Renal cortex interstitium (tissue), 15 donors: Measurements from ENCODE around the gene ARHGAP35. TPM values are rescaled to one million over a fixed set of nuclear protein-coding genes. Genes with fewer than 3 reads are reported as not detected.
A peak's percentile ranks its signal among the peaks of the same experiment; 100 is the strongest.
"Not testable (repeated sequence)": the region's sequence is repeated elsewhere in the genome, so short reads cannot be mapped to it uniquely, and the experiment has no call there.

Experiments
- DNase-seq, 11 donors: peaks; one replicate each; pipeline ENCODE4 v3.0.0-alpha.2; 2013; ENCODE audit warnings: low read depth in 9 of 11, low spot score in 4 of 11; ENCODE audit errors: extremely low read depth in 1 of 11
- long read RNA-seq, 16 experiments: transcript quantifications; one replicate each; lab custom pipeline, GENCODE V29; 2026
- polyA plus RNA-seq, 3 donors: library from polyadenylated mRNA; unstranded; fragments of 120-200 nt; gene quantifications; one replicate each; pipeline ENCODE4 v1.2.1, GENCODE V29; 2013; ENCODE audit not compliant: insufficient read length in 3 of 3

The ARHGAP35 gene
- polyA plus RNA-seq = 10 to 100 TPM; 47.6 to 54.5 (median 49.3) TPM
- long read RNA-seq, donor 1, full-length matches to known transcripts = 10 of 10 reads
- long read RNA-seq, donor 1, partial matches to known transcripts = 0 of 10 reads
- long read RNA-seq, donor 1, other reads (novel, unspliced or antisense) = 0 of 10 reads
- long read RNA-seq, donor 2, full-length matches to known transcripts = 18 of 47 reads
- long read RNA-seq, donor 2, partial matches to known transcripts = 22 of 47 reads
- long read RNA-seq, donor 2, other reads (novel, unspliced or antisense) = 7 of 47 reads
- long read RNA-seq, donor 3, full-length matches to known transcripts = 18 of 26 reads
- long read RNA-seq, donor 3, partial matches to known transcripts = 0 of 26 reads
- long read RNA-seq, donor 3, other reads (novel, unspliced or antisense) = 8 of 26 reads
- long read RNA-seq, donor 4, full-length matches to known transcripts = 5 of 5 reads
- long read RNA-seq, donor 4, partial matches to known transcripts = 0 of 5 reads
- long read RNA-seq, donor 4, other reads (novel, unspliced or antisense) = 0 of 5 reads
- long read RNA-seq, donor 5, full-length matches to known transcripts = 33 of 52 reads
- long read RNA-seq, donor 5, partial matches to known transcripts = 19 of 52 reads
- long read RNA-seq, donor 5, other reads (novel, unspliced or antisense) = 0 of 52 reads
- long read RNA-seq, donor 6, full-length matches to known transcripts = 10 of 10 reads
- long read RNA-seq, donor 6, partial matches to known transcripts = 0 of 10 reads
- long read RNA-seq, donor 6, other reads (novel, unspliced or antisense) = 0 of 10 reads
- long read RNA-seq, donor 7, full-length matches to known transcripts = 9 of 9 reads
- long read RNA-seq, donor 7, partial matches to known transcripts = 0 of 9 reads
- long read RNA-seq, donor 7, other reads (novel, unspliced or antisense) = 0 of 9 reads
- long read RNA-seq, donor 8, full-length matches to known transcripts = 14 of 28 reads
- long read RNA-seq, donor 8, partial matches to known transcripts = 0 of 28 reads
- long read RNA-seq, donor 8, other reads (novel, unspliced or antisense) = 14 of 28 reads
- long read RNA-seq, donor 9, full-length matches to known transcripts = 19 of 24 reads
- long read RNA-seq, donor 9, partial matches to known transcripts = 5 of 24 reads
- long read RNA-seq, donor 9, other reads (novel, unspliced or antisense) = 0 of 24 reads
- long read RNA-seq, donor 10, full-length matches to known transcripts = 15 of 15 reads
- long read RNA-seq, donor 10, partial matches to known transcripts = 0 of 15 reads
- long read RNA-seq, donor 10, other reads (novel, unspliced or antisense) = 0 of 15 reads
- long read RNA-seq, donor 11, full-length matches to known transcripts = 13 of 13 reads
- long read RNA-seq, donor 11, partial matches to known transcripts = 0 of 13 reads
- long read RNA-seq, donor 11, other reads (novel, unspliced or antisense) = 0 of 13 reads
- long read RNA-seq, donor 12, full-length matches to known transcripts = 3 of 3 reads
- long read RNA-seq, donor 12, partial matches to known transcripts = 0 of 3 reads
- long read RNA-seq, donor 12, other reads (novel, unspliced or antisense) = 0 of 3 reads
- long read RNA-seq, donor 13, full-length matches to known transcripts = 20 of 229 reads
- long read RNA-seq, donor 13, partial matches to known transcripts = 209 of 229 reads
- long read RNA-seq, donor 13, other reads (novel, unspliced or antisense) = 0 of 229 reads
- long read RNA-seq, donor 14, full-length matches to known transcripts = 10 of 10 reads
- long read RNA-seq, donor 14, partial matches to known transcripts = 0 of 10 reads
- long read RNA-seq, donor 14, other reads (novel, unspliced or antisense) = 0 of 10 reads
- long read RNA-seq, donor 15, full-length matches to known transcripts = 7 of 7 reads
- long read RNA-seq, donor 15, partial matches to known transcripts = 0 of 7 reads
- long read RNA-seq, donor 15, other reads (novel, unspliced or antisense) = 0 of 7 reads
- long read RNA-seq, donor 16, full-length matches to known transcripts = 60 of 90 reads
- long read RNA-seq, donor 16, partial matches to known transcripts = 30 of 90 reads
- long read RNA-seq, donor 16, other reads (novel, unspliced or antisense) = 0 of 90 reads

- DNase-seq = peak in 1 of 11 donors; percentile 90
These were observed at the start of gene ARHGAP35 for GRCh38 chr19:46860846-46861690. Gene ARHGAP35, plus strand, starts transcription at chr19:46860997. Its CDS starts 57,679 bp downstream, at chr19:46918676.

- peak in 1 of 11 donors; percentile 53 for DNase-seq
These were observed 47.6 kb upstream of the ARHGAP35 start for GRCh38 chr19:46812977-46813838.

- DNase-seq = peak in 5 of 11 donors; percentile 37 to 79 (median 59)
These were observed 46.9 kb upstream of the ARHGAP35 start for GRCh38 chr19:46813839-46814358.

- DNase-seq = no peak
These were observed 44.8 kb upstream of the ARHGAP35 start for GRCh38 chr19:46815833-46816627.

GRCh38 chr19:46818812-46819211, 42.0 kb upstream of the ARHGAP35 start:
- DNase-seq = no peak

GRCh38 chr19:46821512-46822409, 39.0 kb upstream of the ARHGAP35 start:
- no peak for DNase-seq

GRCh38 chr19:46822410-46822787, 38.4 kb upstream of the ARHGAP35 start:
- DNase-seq = not testable (repeated sequence)

GRCh38 chr19:46823049-46823448, 37.7 kb upstream of the ARHGAP35 start:
- no peak for DNase-seq

- no peak for DNase-seq
These were observed 35.7 kb upstream of the ARHGAP35 start for GRCh38 chr19:46824890-46825730.

GRCh38 chr19:46825731-46826055, 35.1 kb upstream of the ARHGAP35 start:
- no peak for DNase-seq

GRCh38 chr19:46828484-46828883, 32.3 kb upstream of the ARHGAP35 start:
- no peak for DNase-seq

GRCh38 chr19:46830864-46831263, 29.9 kb upstream of the ARHGAP35 start:
- DNase-seq = no peak

GRCh38 chr19:46834121-46834520, 26.7 kb upstream of the ARHGAP35 start:
- DNase-seq = no peak
